Neural progenitor cell (in vitro differentiated cells): Measurements from ENCODE around the gene ATP13A3.

ENCODE experiments used
- CTCF ChIP-seq: fragments of 200-600 bp; sonication (generic); IDR thresholded peaks from 2 replicates; pipeline ENCODE4 v1.5.1; 2017; ENCODE audit warnings: antibody characterized with exemption, mild to moderate bottlenecking
- EZH2 ChIP-seq: fragments of 200-600 bp; sonication (generic); IDR thresholded peaks from 2 replicates; pipeline ENCODE4 v1.6.1; 2017; ENCODE audit warnings: antibody characterized with exemption, mild to moderate bottlenecking, moderate library complexity
- EZH2phosphoT487 ChIP-seq: fragments of 200-600 bp; sonication (generic); IDR thresholded peaks from 2 replicates; pipeline ENCODE4 v1.6.1; 2017; ENCODE audit warnings: antibody characterized with exemption

- TF ChIP-seq EZH2 (no peak), CTCF (no peak), EZH2phosphoT487 (no peak)
Observed at GRCh38 chr3:194396539-194396858, 90.3 kb downstream of the ATP13A3 start.
